Measurements from ENCODE around the gene PTGFRN. TPM values are rescaled to one million over a fixed set of nuclear protein-coding genes. Genes with fewer than 3 reads are reported as not detected.
"Not testable (repeated sequence)": the region's sequence is repeated elsewhere in the genome, so short reads cannot be mapped to it uniquely, and the experiment has no call there.

PTGFRN gene
- total RNA-seq, result 93.6 TPM

- peak; percentile 54 for DNase-seq (ENCODE audit: low spot score)
These were observed at the start of gene PTGFRN for GRCh38 chr1:116909512-116910378. Gene PTGFRN (plus strand): TSS chr1:116909916. CDS start chr1:116910204, 288 bp downstream.

- not testable (repeated sequence) for DNase-seq (ENCODE audit: low spot score)
These were observed 49.5 kb upstream of the PTGFRN start for GRCh38 chr1:116860167-116860566.

DNA sequence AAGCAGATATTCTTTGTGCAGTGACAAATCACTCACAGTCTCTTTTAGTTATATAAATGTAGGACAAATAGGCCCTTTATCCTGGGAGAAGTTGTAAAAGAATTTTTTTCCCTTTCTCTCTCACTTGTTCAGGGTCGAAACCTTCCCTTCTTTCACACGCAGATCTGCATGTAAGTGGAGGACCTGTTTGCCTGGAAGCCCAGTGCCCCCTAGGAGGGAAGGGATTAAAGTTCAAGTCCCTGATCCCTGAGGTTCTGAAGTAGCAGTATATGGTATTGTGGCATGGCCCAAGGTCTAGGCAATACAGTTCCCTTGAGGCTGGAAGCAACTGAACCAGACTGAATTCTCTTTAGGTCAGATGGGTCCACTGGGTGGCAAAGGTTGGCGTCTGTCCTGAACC, 48.6 kb upstream of the PTGFRN start:
- DNase-seq (ENCODE audit: low spot score), result no peak

DNA sequence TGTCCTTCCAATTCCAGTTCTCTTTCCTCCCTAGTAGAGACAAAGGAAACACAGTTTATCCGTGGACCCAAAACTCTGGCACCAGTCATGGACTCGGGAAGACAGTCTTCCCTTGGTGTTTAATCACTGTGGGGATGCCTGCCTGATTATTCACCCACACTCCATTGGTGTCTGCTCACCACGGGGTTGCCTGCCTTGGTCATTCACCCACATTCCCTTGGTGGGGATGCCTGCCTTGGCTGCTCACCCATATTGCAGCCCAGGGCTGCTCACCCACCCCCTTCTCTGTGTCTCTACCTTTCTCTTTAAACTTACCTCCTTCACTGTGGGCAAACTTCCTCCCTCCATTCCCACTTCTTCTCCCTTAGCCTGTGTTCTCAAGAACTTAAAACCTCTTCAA, 46.7 kb upstream of the PTGFRN start:
- DNase-seq (ENCODE audit: low spot score), result not testable (repeated sequence)

DNA sequence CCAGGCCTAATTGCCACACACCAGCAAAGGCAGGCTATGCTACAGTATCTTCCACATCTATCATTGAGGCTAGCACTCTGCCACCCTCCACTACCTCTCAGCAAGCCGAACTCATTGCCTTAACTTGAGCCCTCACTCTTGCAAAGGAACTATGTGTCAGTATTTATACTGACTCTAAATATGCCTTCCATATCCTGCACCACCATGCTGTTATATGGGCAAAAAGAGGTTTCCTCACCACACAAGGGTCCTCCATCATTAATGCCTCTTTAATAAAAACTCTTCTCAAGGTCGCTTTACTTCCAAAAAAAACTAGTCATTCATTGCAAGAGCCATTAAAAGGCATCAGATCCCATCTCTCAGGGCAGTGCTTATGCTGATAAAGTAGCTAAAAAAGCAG, 43.2 kb upstream of the PTGFRN start:
- DNase-seq (ENCODE audit: low spot score), result not testable (repeated sequence)

DNA sequence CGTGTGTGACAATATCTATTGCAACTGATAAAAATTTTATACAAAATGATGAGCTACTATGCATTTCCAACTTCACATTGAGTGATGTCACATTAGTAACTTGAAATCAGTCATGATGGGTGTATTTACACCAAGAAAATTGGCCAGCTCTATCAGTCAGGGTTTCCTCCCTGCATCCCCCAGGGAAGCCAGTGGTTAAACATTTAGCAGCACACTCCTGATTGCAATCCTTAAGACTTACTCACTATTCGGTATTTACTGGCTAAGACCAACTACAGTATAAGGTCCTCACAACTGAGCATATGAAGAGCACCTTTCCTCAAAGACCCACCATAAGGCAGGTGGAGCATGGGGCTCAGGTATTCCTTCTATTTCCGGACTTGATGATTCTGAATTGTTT, 41.3 kb upstream of the PTGFRN start:
- DNase-seq (ENCODE audit: low spot score), result no peak

- DNase-seq (ENCODE audit: low spot score), result no peak
These were observed 40.1 kb upstream of the PTGFRN start for GRCh38 chr1:116869611-116870010.

- peak; percentile 23 for DNase-seq (ENCODE audit: low spot score)
These were observed 39.4 kb upstream of the PTGFRN start for GRCh38 chr1:116870300-116870699.

GRCh38 chr1:116871779-116872146, 38.0 kb upstream of the PTGFRN start:
- no peak for DNase-seq (ENCODE audit: low spot score)

- no peak for DNase-seq (ENCODE audit: low spot score)
These were observed 35.9 kb upstream of the PTGFRN start for GRCh38 chr1:116873680-116874271.

DNA sequence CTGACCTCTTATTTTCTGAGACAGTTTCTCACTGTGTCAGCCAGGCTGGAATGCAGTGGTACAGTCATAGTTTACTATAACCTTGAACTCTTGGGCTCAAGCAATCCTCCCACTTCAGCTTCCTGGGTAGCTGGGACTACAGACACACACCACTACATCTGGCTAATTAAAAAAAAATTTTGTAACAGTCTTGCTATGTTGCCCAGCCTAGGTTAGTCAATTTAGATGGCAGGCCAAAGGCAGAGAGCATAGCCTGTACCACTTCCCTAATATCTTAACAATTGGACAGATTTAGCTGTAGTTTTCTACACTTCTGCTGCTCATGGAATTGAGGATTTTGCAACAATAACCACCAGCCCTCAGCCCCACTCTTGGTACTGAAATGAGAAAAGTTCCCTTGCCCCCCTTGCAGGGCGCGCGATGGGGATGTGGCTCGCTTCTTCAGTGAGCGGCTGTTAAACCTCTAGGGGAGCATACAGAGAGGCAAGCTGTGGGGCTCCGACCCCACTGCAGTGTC, 34.9 kb upstream of the PTGFRN start:
- no peak for DNase-seq (ENCODE audit: low spot score)

GRCh38 chr1:116875391-116875790, 34.3 kb upstream of the PTGFRN start:
- no peak for DNase-seq (ENCODE audit: low spot score)

DNA sequence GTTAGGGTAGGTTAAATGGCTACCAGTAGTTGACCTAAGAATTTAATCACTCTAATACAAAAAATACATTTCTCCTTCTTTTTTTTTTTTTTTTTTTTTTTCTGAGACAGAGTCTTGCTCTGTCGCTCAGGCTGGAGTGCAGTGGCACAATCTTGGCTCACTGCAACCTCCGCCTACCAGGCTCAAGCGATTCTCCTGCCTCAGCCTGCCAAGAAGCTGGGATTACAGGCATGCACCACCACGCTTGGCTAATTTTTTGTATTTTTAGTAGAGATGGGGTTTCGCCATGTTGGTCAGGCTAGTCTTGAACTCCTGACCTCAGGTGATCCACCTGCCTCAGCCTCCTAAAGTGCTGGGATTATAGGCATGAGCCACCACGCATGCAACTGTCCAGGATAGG, 33.8 kb upstream of the PTGFRN start:
- DNase-seq (ENCODE audit: low spot score), result not testable (repeated sequence)

- DNase-seq (ENCODE audit: low spot score), result no peak
These were observed 32.4 kb upstream of the PTGFRN start for GRCh38 chr1:116877141-116877818.

DNA sequence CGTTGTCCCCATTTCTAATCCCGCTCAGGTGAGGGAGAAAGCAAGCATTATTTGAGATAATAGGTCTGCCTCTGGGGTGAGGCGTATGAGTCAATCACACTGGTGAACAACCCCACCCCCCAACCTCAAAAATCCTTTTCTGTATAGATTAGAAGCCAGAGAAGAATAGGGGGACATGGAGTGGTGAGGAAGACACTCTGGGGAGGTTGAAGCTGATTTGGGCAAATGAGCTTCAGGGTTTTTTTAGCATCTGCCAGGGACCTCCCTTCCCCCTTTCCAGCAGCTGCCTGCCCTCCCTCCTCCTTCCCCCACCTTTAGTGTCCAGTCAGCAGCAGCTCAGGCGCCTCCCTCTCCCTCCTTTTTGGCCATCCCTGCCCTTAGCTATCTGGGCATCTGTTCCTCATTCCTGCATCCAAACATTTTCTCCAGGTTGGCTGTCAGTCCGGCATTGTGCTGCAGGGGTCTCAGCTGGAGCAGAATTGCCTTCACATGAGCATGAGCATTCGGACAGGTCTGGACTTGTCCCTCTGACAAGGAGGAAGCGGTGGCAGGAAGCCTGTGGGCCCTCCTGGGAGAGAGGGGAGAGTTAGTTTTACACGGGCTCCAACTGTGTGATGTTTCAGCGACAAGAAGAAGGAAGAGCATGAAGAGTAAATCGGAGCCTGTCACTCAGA, 30.8 kb upstream of the PTGFRN start:
- DNase-seq (ENCODE audit: low spot score), result no peak

- no peak for DNase-seq (ENCODE audit: low spot score)
These were observed 30.1 kb upstream of the PTGFRN start for GRCh38 chr1:116879478-116880133.

DNA sequence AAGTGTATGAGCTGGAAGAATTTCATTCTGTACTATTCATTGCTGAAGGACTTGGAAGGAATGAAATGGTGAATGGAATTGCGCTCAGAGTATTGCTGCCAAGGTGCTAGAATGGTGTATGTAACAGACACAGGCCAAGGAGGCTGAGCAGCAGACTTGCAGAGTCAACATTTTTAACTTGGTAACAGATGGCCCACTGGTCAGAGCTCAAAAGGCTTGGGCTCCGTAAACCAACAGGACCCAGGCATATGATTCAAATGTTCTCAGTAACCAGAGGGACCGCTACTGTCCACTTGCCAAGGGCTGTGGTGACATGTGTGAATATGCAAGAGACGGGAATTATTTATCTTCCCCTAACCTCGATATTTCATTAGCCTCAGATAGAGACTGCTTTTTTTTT, 28.8 kb upstream of the PTGFRN start:
- no peak for DNase-seq (ENCODE audit: low spot score)

- peak; percentile 47 for DNase-seq (ENCODE audit: low spot score)
These were observed 27.7 kb upstream of the PTGFRN start for GRCh38 chr1:116881879-116882520.

DNA sequence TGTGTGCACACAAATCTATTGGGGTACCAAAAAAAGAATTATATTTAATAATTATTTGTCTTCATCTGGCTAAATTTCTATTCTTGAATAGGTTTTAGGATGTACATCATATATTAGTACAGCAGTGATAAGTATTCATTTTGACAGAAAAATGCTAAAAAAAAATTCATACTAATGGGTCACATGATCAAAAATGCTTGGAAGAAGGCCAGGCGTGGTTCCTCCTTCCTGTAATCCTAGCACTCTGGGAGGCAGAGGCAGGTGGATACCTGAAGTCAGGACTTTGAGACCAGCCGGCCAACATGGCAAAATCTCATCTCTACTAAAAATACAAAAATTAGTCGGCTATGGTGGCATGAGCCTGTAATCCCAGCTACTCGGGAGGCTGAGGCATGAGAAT, 26.9 kb upstream of the PTGFRN start:
- no peak for DNase-seq (ENCODE audit: low spot score)

GRCh38 chr1:116886291-116886878, 23.3 kb upstream of the PTGFRN start:
- DNase-seq (ENCODE audit: low spot score), result no peak

- no peak for DNase-seq (ENCODE audit: low spot score)
These were observed 22.5 kb upstream of the PTGFRN start for GRCh38 chr1:116887212-116887611.

Data from mucosa of gallbladder (tissue), 1 donor.